ENCODE results near the gene CDHR2.

The CDHR2 gene

GRCh38 chr5:176543428-176544182 lies 5.5 kb upstream of the CDHR2 start:
- peak overlapping the region; percentile 100 for H3K27ac ChIP-seq
- no peaks in the 10 kb centered on the region for H3K9me3 ChIP-seq
- peak overlapping the region; percentile 75 to 92 for H3K4me3 ChIP-seq (ENCODE audit: low read depth in 1 of 2, low read length in 1 of 2)
- no peaks in the 10 kb centered on the region for H3K27me3 ChIP-seq
- TF ChIP-seq, protein P1, sequence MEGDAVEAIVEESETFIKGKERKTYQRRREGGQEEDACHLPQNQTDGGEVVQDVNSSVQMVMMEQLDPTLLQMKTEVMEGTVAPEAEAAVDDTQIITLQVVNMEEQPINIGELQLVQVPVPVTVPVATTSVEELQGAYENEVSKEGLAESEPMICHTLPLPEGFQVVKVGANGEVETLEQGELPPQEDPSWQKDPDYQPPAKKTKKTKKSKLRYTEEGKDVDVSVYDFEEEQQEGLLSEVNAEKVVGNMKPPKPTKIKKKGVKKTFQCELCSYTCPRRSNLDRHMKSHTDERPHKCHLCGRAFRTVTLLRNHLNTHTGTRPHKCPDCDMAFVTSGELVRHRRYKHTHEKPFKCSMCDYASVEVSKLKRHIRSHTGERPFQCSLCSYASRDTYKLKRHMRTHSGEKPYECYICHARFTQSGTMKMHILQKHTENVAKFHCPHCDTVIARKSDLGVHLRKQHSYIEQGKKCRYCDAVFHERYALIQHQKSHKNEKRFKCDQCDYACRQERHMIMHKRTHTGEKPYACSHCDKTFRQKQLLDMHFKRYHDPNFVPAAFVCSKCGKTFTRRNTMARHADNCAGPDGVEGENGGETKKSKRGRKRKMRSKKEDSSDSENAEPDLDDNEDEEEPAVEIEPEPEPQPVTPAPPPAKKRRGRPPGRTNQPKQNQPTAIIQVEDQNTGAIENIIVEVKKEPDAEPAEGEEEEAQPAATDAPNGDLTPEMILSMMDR (IDR thresholded peaks at IDR 0.05), result no peak
- H3K36me3 ChIP-seq, result no peaks in the 10 kb centered on the region
- H3K4me1 ChIP-seq (ENCODE audit: control insufficient read depth in 1 of 2, insufficient read depth in 1 of 2, low read depth in 1 of 2, low read length in 1 of 2), result peaks cover 79 to 91% of the 10 kb centered on the region in 2 experiments

DNA sequence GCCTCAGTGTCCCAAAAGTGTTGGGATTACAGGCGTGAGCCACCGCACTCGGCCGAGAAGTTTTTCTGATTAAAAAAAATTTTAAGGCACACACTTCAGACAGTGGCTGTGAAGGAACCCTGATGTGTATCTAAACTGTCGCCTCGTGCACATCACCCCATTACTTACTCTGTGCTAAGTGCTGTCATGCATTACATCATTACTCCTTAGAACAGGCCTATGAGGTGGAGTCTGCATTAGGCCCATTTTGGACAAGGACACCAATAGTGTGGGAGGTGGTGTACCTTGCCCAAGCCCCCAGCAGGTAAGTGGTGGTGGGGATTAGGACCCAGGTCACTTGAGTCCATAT lies 3.8 kb upstream of the CDHR2 start:
- H3K27ac ChIP-seq, result no peak overlapping the region
- TF ChIP-seq, protein P1 (IDR thresholded peaks at IDR 0.05), result no peak
- H3K27me3 ChIP-seq, result no peaks in the 10 kb centered on the region
- peaks cover 79 to 91% of the 10 kb centered on the region in 2 experiments for H3K4me1 ChIP-seq (ENCODE audit: control insufficient read depth in 1 of 2, insufficient read depth in 1 of 2, low read depth in 1 of 2, low read length in 1 of 2)
- peak overlapping the region in 1 of 2 experiments; percentile 92 for H3K4me3 ChIP-seq (ENCODE audit: low read depth in 1 of 2, low read length in 1 of 2)
- no peaks in the 10 kb centered on the region for H3K36me3 ChIP-seq
- H3K9me3 ChIP-seq, result no peaks in the 10 kb centered on the region

DNA sequence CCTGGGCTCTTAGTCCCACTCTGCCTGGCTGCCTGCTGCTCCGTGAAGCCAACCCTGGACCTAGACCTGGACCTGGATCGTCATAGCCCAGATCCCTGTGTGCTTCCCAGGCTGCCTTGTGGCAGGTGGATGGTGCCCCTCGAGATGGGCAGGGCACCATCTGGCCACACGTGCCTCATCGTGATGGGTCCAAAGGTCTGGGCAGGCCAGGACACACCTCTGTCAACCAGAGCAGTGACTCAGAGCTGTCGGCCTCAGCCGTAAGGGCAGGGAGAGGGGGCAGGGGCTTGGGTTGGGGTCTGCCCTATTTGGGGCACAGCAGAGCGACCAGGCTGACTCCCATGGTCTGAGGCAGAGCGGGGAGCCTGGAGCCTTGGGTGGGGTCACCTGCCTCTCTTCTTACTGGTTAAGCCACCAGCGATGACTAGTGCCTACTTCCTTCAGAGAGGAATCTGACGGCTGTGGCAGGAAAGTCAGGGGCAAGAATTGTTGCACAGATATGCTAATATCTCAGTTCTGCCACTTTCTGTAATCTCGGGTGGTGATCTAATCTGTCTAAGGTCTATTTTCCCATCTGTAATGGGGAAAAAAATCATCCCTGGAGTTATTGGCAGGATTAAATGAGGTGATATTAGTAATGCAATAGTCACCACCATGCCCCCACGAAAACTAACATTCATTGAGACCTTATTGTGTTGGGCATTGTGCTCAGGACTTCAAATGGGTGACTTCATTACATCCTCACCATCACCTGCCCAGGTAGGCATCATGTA lies 3.2 kb upstream of the CDHR2 start:
- H3K27me3 ChIP-seq, result no peaks in the 10 kb centered on the region
- no peaks in the 10 kb centered on the region for H3K36me3 ChIP-seq
- H3K27ac ChIP-seq, result no peak overlapping the region
- H3K4me1 ChIP-seq (ENCODE audit: control insufficient read depth in 1 of 2, insufficient read depth in 1 of 2, low read depth in 1 of 2, low read length in 1 of 2), result peaks cover 79 to 91% of the 10 kb centered on the region in 2 experiments
- TF ChIP-seq, protein P1 (IDR thresholded peaks at IDR 0.05), result no peak
- no peaks in the 10 kb centered on the region for H3K9me3 ChIP-seq
- H3K4me3 ChIP-seq (ENCODE audit: low read depth in 1 of 2, low read length in 1 of 2), result peak overlapping the region in 1 of 2 experiments; percentile 92

- Histone ChIP-seq H3K36me3 (no peaks in the 10 kb centered on the region), H3K4me3 (ENCODE audit: low read depth in 1 of 2, low read length in 1 of 2) (peak overlapping the region in 1 of 2 experiments; percentile 43), H3K27ac (peak overlapping the region; percentile 66), H3K9me3 (no peaks in the 10 kb centered on the region), H3K27me3 (no peaks in the 10 kb centered on the region), H3K4me1 (ENCODE audit: control insufficient read depth in 1 of 2, insufficient read depth in 1 of 2, low read depth in 1 of 2, low read length in 1 of 2) (peaks cover 66 to 93% of the 10 kb centered on the region in 2 experiments)
- TF ChIP-seq, protein P1 (IDR thresholded peaks at IDR 0.05), result no peak
Observed at GRCh38 chr5:176547802-176548201, 1.3 kb upstream of the CDHR2 start.

DNA sequence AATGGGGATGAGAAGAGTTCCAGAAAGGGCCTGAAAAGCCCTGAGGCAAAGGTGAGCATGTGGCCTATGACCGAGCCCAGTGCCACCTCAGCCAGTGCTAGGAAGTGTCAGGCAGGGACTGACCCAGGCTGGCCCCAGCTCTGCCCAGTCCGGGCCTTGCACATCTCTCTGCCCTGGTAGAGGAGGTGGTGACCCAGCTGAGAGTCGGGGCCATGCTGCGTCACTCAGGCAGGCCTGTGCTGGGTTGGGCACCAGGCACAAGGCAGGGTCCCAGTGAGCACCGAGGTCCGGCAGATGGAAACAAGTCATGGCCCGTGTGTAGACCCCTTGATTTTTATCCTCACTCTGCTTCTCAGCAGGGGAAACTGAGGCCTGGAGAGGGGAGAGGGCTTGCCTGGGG lies 729 bp downstream of the CDHR2 start:
- Histone ChIP-seq H3K36me3 (no peaks in the 10 kb centered on the region), H3K27ac (peak overlapping the region; percentile 66), H3K27me3 (no peaks in the 10 kb centered on the region), H3K9me3 (no peaks in the 10 kb centered on the region), H3K4me3 (ENCODE audit: low read depth in 1 of 2, low read length in 1 of 2) (no peak overlapping the region), H3K4me1 (ENCODE audit: control insufficient read depth in 1 of 2, insufficient read depth in 1 of 2, low read depth in 1 of 2, low read length in 1 of 2) (peaks cover 69 to 98% of the 10 kb centered on the region in 2 experiments)
- TF ChIP-seq, protein P1 (IDR thresholded peaks at IDR 0.05), result no peak
